ENCODE data around the gene NAT9.

NAT9 gene

GRCh38 chr17:74728702-74729075, 47.5 kb downstream of the NAT9 start:
- DNase-seq (ENCODE audit: extremely low spot score): no peak
- ChIA-PET POLR2A (no interaction called here), CTCF (no interaction called here)
- TF ChIP-seq CTCF (IDR thresholded peaks at IDR 0.05; ENCODE audit: control extremely low read depth, extremely low read depth, low read depth, missing control alignments): no peak

GRCh38 chr17:74728033-74728701, 48.0 kb downstream of the NAT9 start:
- TF ChIP-seq CTCF (IDR thresholded peaks at IDR 0.05; ENCODE audit: control extremely low read depth, extremely low read depth, low read depth, missing control alignments): no peak
- DNase-seq (ENCODE audit: extremely low spot score): no peak
- POLR2A ChIA-PET: no interaction called here
- CTCF ChIA-PET: no interaction called here

GRCh38 chr17:74725111-74725510, 51.0 kb downstream of the NAT9 start:
- POLR2A ChIA-PET: interaction anchor here (0.5 kb wide), 1 partner anchor 9 kb away, joined by 4 read pairs; no protein-coding TSS in a partner anchor
- DNase-seq (ENCODE audit: extremely low spot score): no peak
- TF ChIP-seq CTCF (IDR thresholded peaks at IDR 0.05; ENCODE audit: control extremely low read depth, extremely low read depth, low read depth, missing control alignments): no peak
- CTCF ChIA-PET: interaction anchor here (0.8 to 4.2 kb wide), 4 partner anchors 12 to 68 kb away, joined by 3 to 26 read pairs (median 10); partner anchors contain the start of gene RAB37

GRCh38 chr17:74723891-74724290, 52.3 kb downstream of the NAT9 start:
- no peak for DNase-seq (ENCODE audit: extremely low spot score)
- POLR2A ChIA-PET: no interaction called here
- CTCF ChIA-PET: interaction anchor here (0.9 to 4.2 kb wide), 4 partner anchors 13 to 67 kb away, joined by 3 to 26 read pairs (median 10); partner anchors contain the start of gene RAB37
- no peak for TF ChIP-seq CTCF (IDR thresholded peaks at IDR 0.05; ENCODE audit: control extremely low read depth, extremely low read depth, low read depth, missing control alignments)

GRCh38 chr17:74722782-74723181, 53.4 kb downstream of the NAT9 start:
- POLR2A ChIA-PET: no interaction called here
- no peak for DNase-seq (ENCODE audit: extremely low spot score)
- TF ChIP-seq CTCF (IDR thresholded peaks at IDR 0.05; ENCODE audit: control extremely low read depth, extremely low read depth, low read depth, missing control alignments): no peak
- CTCF ChIA-PET: interaction anchor here (1.0 to 1.1 kb wide), 2 partner anchors 15 to 65 kb away, joined by 4 to 5 read pairs; partner anchors contain the start of gene RAB37

Measured in GM10248 (cell line).